ENCODE data around the gene ERCC2.

Gene ERCC2

GRCh38 chr19:45305421-45305820 lies 65.0 kb downstream of the ERCC2 start:
- no peak for DNase-seq (ENCODE audit: low read depth in 1 of 2, low spot score in 1 of 2)

- no peak for DNase-seq (ENCODE audit: low read depth in 1 of 2, low spot score in 1 of 2)
These were observed 65.4 kb downstream of the ERCC2 start for GRCh38 chr19:45305007-45305406.

- no peak for DNase-seq (ENCODE audit: low read depth in 1 of 2, low spot score in 1 of 2)
These were observed 66.0 kb downstream of the ERCC2 start for GRCh38 chr19:45304141-45304926.

- DNase-seq (ENCODE audit: low read depth in 1 of 2, low spot score in 1 of 2), result no peak
These were observed 66.9 kb downstream of the ERCC2 start for GRCh38 chr19:45303269-45304060.

GRCh38 chr19:45302416-45302815 lies 68.0 kb downstream of the ERCC2 start:
- DNase-seq (ENCODE audit: low read depth in 1 of 2, low spot score in 1 of 2), result no peak
